OCI-LY7 (cell line): ENCODE results near the gene AVL9. TPM values are rescaled to one million over a fixed set of nuclear protein-coding genes. Genes with fewer than 3 reads are reported as not detected.

Experiments used
- BruUV-seq: library from RNA; stranded (reverse); fragments of 400-500 nt; replicated peaks from 2 replicates; lab custom pipeline; 2021; lab: Mats Ljungman, UMichigan
- CTCF ChIA-PET: fragments of 300-600 bp; sonication (Branson Sonifier 250); formaldehyde crosslinking; loops from one replicate; lab custom pipeline; 2022; ENCODE audit warnings: antibody characterized with exemption; ENCODE audit not compliant: unreplicated experiment; lab: Charles Lee
- POLR2A ChIA-PET: fragments of 300-600 bp; sonication (Branson Sonifier 250); formaldehyde crosslinking; loops from one replicate; lab custom pipeline; 2022; ENCODE audit warnings: antibody characterized with exemption; lab: Charles Lee
- DNase-seq: peaks from one replicate; pipeline ENCODE4 v3.0.0-alpha.2; 2015; ENCODE audit warnings: low spot score
- H2AFZ ChIP-seq: fragments of 200-600 bp; sonication (generic), shearing (Covaris generic); 2 replicates; pipeline ENCODE4 v1.6.1; 2014; ENCODE audit warnings: mild to moderate bottlenecking, antibody characterized with exemption, low read length, moderate library complexity
- H3K27ac ChIP-seq: fragments of 200-600 bp; sonication (generic); 2 replicates; pipeline ENCODE4 v1.5.1; 2014; ENCODE audit warnings: mixed run types, low read depth, mild to moderate bottlenecking, moderate library complexity, low read length, inconsistent platforms; ENCODE audit not compliant: poor library complexity, severe bottlenecking
- H3K36me3 ChIP-seq: fragments of 200-600 bp; sonication (generic); 2 replicates; pipeline ENCODE4 v1.6.1; 2014; ENCODE audit warnings: mild to moderate bottlenecking, antibody characterized with exemption, low read length, moderate library complexity, mixed read lengths; ENCODE audit not compliant: insufficient read depth
- H3K4me1 ChIP-seq: fragments of 200-600 bp; sonication (generic); 2 replicates; pipeline ENCODE4 v1.5.1; 2014; ENCODE audit warnings: mild to moderate bottlenecking, low read length; ENCODE audit not compliant: insufficient read depth, poor library complexity, severe bottlenecking
- H3K4me2 ChIP-seq: fragments of 200-600 bp; sonication (generic); 2 replicates; pipeline ENCODE4 v1.6.1; 2014; ENCODE audit warnings: mild to moderate bottlenecking, low read length
- H3K4me3 ChIP-seq: fragments of 200-600 bp; sonication (generic); 2 replicates; pipeline ENCODE4 v1.5.1; 2014; ENCODE audit warnings: mild to moderate bottlenecking, low read depth, low read length; ENCODE audit not compliant: poor library complexity, severe bottlenecking
- H3K79me2 ChIP-seq: fragments of 200-600 bp; sonication (generic); 2 replicates; pipeline ENCODE4 v1.6.1; 2016; ENCODE audit warnings: low read depth, mild to moderate bottlenecking, low read length, moderate library complexity, mixed read lengths; ENCODE audit not compliant: insufficient read depth
- H3K9me2 ChIP-seq: fragments of 200-600 bp; sonication (generic); 2 replicates; pipeline ENCODE4 v1.6.1; 2016; ENCODE audit warnings: mild to moderate bottlenecking, low read length, mixed read lengths; ENCODE audit not compliant: insufficient read depth
- H3K9me3 ChIP-seq: fragments of 200-600 bp; sonication (generic); 2 replicates; pipeline ENCODE4 v1.6.1; 2014; ENCODE audit warnings: mild to moderate bottlenecking, mixed run types, low read length, mixed read lengths
- H4K20me1 ChIP-seq: fragments of 200-600 bp; sonication (generic); 2 replicates; pipeline ENCODE4 v1.6.1; 2014; ENCODE audit warnings: mild to moderate bottlenecking, antibody characterized with exemption, low read length, moderate library complexity, mixed read lengths; ENCODE audit not compliant: insufficient read depth
- EZH2phosphoT487 ChIP-seq: fragments of 200-600 bp; sonication (generic); IDR thresholded peaks from 2 replicates; pipeline ENCODE4 v1.6.1; 2018; ENCODE audit warnings: low read depth, borderline replicate concordance, mild to moderate bottlenecking, mixed run types, antibody characterized with exemption, low read length, moderate library complexity, mixed read lengths
- intact Hi-C: fragments of 100-400 bp; cut with micrococcal nuclease; formaldehyde crosslinking; loops from one replicate; pipeline ENCODE4 v1.10.0; 2022; ENCODE audit not compliant: unreplicated experiment
- total RNA-seq, 2 experiments: library from RNA; depleted of rRNA in 1 of 2; stranded (reverse); fragments of >200 nt in 1 of 2; shearing (Covaris generic) in 1 of 2; gene quantifications; 2 replicates each; pipeline ENCODE4 v1.2.3, GENCODE V29; 2014 to 2022
- TF ChIP-seq, protein P1 (sequence below): fragments of 200-600 bp; sonication (generic); conservative IDR thresholded peaks from 2 replicates; pipeline ENCODE4 v1.5.1; 2014; ENCODE audit warnings: mild to moderate bottlenecking, antibody characterized with exemption, low read length, moderate library complexity, mixed read lengths

AVL9 gene
- total RNA-seq, 2 experiments from 2014 or later = 36.6 to 54.9 TPM

DNA sequence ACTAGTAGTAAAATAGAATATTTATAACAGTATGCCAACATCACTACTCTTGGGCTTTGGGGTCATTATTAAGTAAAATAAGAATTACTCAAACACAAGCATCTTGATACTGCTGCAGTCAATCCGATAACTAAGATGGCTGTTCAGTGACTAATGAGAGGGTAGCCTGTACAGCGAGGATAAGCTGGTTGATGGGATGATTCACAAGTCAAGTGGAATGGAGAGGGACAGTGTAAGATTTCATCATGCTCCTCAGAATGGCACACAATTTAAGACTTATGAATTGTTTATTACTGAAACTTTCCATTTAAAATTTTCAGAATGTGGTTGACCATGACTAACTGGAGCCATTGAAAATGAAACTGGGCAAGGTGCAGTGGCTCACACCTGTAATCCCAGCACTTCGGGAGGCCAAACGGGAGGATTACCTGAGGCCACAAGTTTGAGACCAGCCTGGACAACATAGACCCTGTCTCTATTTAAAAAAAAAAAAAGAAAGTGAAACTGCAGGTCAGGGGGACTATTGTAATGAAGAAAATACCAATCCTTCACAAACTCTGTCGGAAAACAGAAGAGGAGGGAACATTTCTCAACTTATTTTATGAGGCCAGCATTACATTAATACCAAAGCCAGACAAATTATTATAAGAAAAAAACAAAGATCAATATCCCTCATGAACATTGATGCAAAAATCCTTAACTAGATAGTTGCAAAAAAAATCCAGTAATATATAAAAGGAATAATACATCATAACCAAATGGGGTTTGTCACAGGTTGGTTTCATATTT, 11.2 kb downstream of the AVL9 start:
- no peak for DNase-seq
- H3K9me2 ChIP-seq = no peaks in the 10 kb centered on the region
- intact Hi-C loops = no loop called here
- no peak overlapping the region for H3K4me2 ChIP-seq
- H3K79me2 ChIP-seq = peaks cover 87% of the 10 kb centered on the region
- CTCF ChIA-PET = no interaction called here
- no peak overlapping the region for H3K4me3 ChIP-seq
- POLR2A ChIA-PET = interaction anchor here (0.7 to 1.5 kb wide), 2 partner anchors 11 to 1346 kb away, joined by 3 to 11 read pairs; partner anchors contain the start of gene AVL9
- H3K4me1 ChIP-seq = no peaks in the 10 kb centered on the region
- no peak overlapping the region for H3K27ac ChIP-seq
- H3K36me3 ChIP-seq = peaks cover 62% of the 10 kb centered on the region
- 0 out of 2 replicates have a peak, but pooled peaks cover 3% of the 10 kb centered on the region for H4K20me1 ChIP-seq
- no peak for TF ChIP-seq EZH2phosphoT487
- TF ChIP-seq, protein P1, sequence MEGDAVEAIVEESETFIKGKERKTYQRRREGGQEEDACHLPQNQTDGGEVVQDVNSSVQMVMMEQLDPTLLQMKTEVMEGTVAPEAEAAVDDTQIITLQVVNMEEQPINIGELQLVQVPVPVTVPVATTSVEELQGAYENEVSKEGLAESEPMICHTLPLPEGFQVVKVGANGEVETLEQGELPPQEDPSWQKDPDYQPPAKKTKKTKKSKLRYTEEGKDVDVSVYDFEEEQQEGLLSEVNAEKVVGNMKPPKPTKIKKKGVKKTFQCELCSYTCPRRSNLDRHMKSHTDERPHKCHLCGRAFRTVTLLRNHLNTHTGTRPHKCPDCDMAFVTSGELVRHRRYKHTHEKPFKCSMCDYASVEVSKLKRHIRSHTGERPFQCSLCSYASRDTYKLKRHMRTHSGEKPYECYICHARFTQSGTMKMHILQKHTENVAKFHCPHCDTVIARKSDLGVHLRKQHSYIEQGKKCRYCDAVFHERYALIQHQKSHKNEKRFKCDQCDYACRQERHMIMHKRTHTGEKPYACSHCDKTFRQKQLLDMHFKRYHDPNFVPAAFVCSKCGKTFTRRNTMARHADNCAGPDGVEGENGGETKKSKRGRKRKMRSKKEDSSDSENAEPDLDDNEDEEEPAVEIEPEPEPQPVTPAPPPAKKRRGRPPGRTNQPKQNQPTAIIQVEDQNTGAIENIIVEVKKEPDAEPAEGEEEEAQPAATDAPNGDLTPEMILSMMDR = no peak
- no TSS peak for BruUV-seq
- H2AFZ ChIP-seq = no peak overlapping the region
- H3K9me3 ChIP-seq = peaks cover 30% of the 10 kb centered on the region; the same call in 1 of the 2 replicates

DNA sequence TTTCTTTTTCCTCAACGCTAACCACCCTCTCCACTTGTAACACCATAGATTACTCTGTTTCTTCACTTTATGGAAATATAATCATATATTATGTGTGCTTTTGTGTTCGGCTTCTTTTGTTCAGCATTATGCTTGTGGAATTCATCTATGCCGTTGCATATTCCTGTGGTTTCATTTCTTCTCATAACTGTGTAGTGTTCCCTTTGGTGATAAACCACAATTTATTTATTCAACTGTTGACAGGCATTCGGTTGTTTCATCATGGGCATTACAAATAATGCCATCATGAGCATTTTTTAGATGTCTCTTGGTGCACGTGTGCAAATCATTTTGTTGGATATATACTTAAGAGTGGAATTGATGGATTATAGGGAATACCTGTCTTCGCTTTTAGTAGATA, 12.1 kb downstream of the AVL9 start:
- CTCF ChIA-PET = no interaction called here
- Histone ChIP-seq H3K4me1 (no peaks in the 10 kb centered on the region), H3K79me2 (peaks cover 85% of the 10 kb centered on the region), H3K36me3 (peaks cover 68% of the 10 kb centered on the region), H3K4me3 (no peak overlapping the region), H3K4me2 (no peak overlapping the region), H3K9me3 (peaks cover 38% of the 10 kb centered on the region; the same call in 1 of the 2 replicates), H2AFZ (no peak overlapping the region), H3K27ac (no peak overlapping the region), H4K20me1 (no peaks in the 10 kb centered on the region), H3K9me2 (no peaks in the 10 kb centered on the region)
- intact Hi-C loops = no loop called here
- BruUV-seq = no TSS peak
- TF ChIP-seq, protein P1 = no peak
- no peak for TF ChIP-seq EZH2phosphoT487
- POLR2A ChIA-PET = no interaction called here
- DNase-seq = no peak

DNA sequence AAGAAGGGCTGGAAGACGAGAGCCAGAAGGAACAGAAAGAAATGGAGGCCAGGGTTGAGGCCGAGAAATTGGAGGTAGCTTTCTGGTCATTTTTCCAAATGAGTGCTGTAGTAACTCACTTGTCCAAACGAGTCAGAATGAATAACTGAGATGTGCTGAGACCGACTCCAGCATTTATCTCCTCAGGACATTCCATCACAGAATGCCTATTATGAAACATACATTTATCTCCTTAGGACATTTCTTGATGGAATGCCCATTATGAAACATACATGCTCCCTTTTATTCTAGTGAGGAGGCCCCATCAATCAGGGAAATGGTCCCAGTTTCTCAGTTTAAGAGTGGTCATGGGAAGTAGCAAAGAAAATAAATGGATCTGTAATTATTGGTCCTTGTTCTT, 16.5 kb downstream of the AVL9 start:
- H3K9me3 ChIP-seq = peaks cover 37% of the 10 kb centered on the region; the same call in 1 of the 2 replicates
- peaks cover 62% of the 10 kb centered on the region for H3K79me2 ChIP-seq
- H4K20me1 ChIP-seq = no peaks in the 10 kb centered on the region
- peaks cover 6% of the 10 kb centered on the region for H3K4me1 ChIP-seq
- CTCF ChIA-PET = no interaction called here
- BruUV-seq = no TSS peak
- H3K4me2 ChIP-seq = no peak overlapping the region
- H3K27ac ChIP-seq = no peak overlapping the region
- DNase-seq = no peak
- POLR2A ChIA-PET = no interaction called here
- no peak overlapping the region for H2AFZ ChIP-seq
- no peak overlapping the region for H3K4me3 ChIP-seq
- TF ChIP-seq, protein P1 = no peak
- TF ChIP-seq EZH2phosphoT487 = no peak
- peaks cover 89% of the 10 kb centered on the region for H3K36me3 ChIP-seq
- intact Hi-C loops = no loop called here
- no peaks in the 10 kb centered on the region for H3K9me2 ChIP-seq
